ENCODE measurements around the gene CBR1. TPM values are rescaled to one million over a fixed set of nuclear protein-coding genes. Genes with fewer than 3 reads are reported as not detected.

The CBR1 gene
- total RNA-seq, 1 experiment from 2014 or later = 297 TPM

GRCh38 chr21:36039861-36040260, 30.0 kb upstream of the CBR1 start:
- no peak overlapping the region for H3K9ac ChIP-seq (ENCODE audit: low read length)
- DNase-seq (no peak), ATAC-seq (no peak)
- peaks cover 51% of the 10 kb centered on the region for H3K36me3 ChIP-seq (ENCODE audit: low read depth, low read length)
- ChIA-PET CTCF (no interaction called here), POLR2A (ENCODE audit: unreplicated experiment) (no interaction called here)
- no peaks in the 10 kb centered on the region for H3F3A ChIP-seq (ENCODE audit: low read length, unreplicated experiment)
- H4K20me1 ChIP-seq (ENCODE audit: low read length) = no peaks in the 10 kb centered on the region
- H3K27ac ChIP-seq (ENCODE audit: low read length) = no peak overlapping the region
- intact Hi-C loops (cut with micrococcal nuclease) = no loop called here
- no TSS peak for BruUV-seq (replicated peaks)
- no peaks in the 10 kb centered on the region for H3K9me3 ChIP-seq (ENCODE audit: low read length)
- H3K4me3 ChIP-seq (ENCODE audit: low read length) = no peak overlapping the region
- H3K4me1 ChIP-seq (ENCODE audit: insufficient read depth, low read length) = 0 out of 2 replicates have a peak, but pooled peaks cover 7% of the 10 kb centered on the region
- no peak overlapping the region for H3K4me2 ChIP-seq (ENCODE audit: low read length)
- H3K27me3 ChIP-seq (ENCODE audit: low read length) = no peaks in the 10 kb centered on the region
- H3K79me2 ChIP-seq (ENCODE audit: low read length) = no peaks in the 10 kb centered on the region
- TF ChIP-seq EZH2phosphoT487 (IDR thresholded peaks at IDR 0.05; ENCODE audit: borderline replicate concordance, low read length) = no peak
- no peak for TF ChIP-seq CTCF (conservative IDR thresholded peaks at IDR 0.05; ENCODE audit: low read depth, low read length)
- no peak for TF ChIP-seq EZH2 (IDR thresholded peaks at IDR 0.05; ENCODE audit: low read length, unreplicated experiment)
- H3K9me2 ChIP-seq (replicated peaks; ENCODE audit: low read length) = no peaks in the 10 kb centered on the region
- no peak overlapping the region for H2AFZ ChIP-seq (ENCODE audit: low read length)

GRCh38 chr21:36040389-36040788, 29.4 kb upstream of the CBR1 start:
- no peaks in the 10 kb centered on the region for H4K20me1 ChIP-seq (ENCODE audit: low read length)
- CTCF ChIA-PET = no interaction called here
- H3K4me2 ChIP-seq (ENCODE audit: low read length) = no peak overlapping the region
- H3K4me3 ChIP-seq (ENCODE audit: low read length) = no peak overlapping the region
- POLR2A ChIA-PET (ENCODE audit: unreplicated experiment) = no interaction called here
- DNase-seq = no peak
- no peaks in the 10 kb centered on the region for H3F3A ChIP-seq (ENCODE audit: low read length, unreplicated experiment)
- no peaks in the 10 kb centered on the region for H3K9me2 ChIP-seq (replicated peaks; ENCODE audit: low read length)
- H3K79me2 ChIP-seq (ENCODE audit: low read length) = no peaks in the 10 kb centered on the region
- no peak overlapping the region for H3K27ac ChIP-seq (ENCODE audit: low read length)
- no peaks in the 10 kb centered on the region for H3K27me3 ChIP-seq (ENCODE audit: low read length)
- H2AFZ ChIP-seq (ENCODE audit: low read length) = no peak overlapping the region
- H3K9me3 ChIP-seq (ENCODE audit: low read length) = no peaks in the 10 kb centered on the region
- no peak overlapping the region for H3K9ac ChIP-seq (ENCODE audit: low read length)
- peaks cover 52% of the 10 kb centered on the region for H3K36me3 ChIP-seq (ENCODE audit: low read depth, low read length)
- BruUV-seq (replicated peaks) = no TSS peak
- no peak for ATAC-seq
- no peak for TF ChIP-seq CTCF (conservative IDR thresholded peaks at IDR 0.05; ENCODE audit: low read depth, low read length)
- TF ChIP-seq EZH2phosphoT487 (IDR thresholded peaks at IDR 0.05; ENCODE audit: borderline replicate concordance, low read length) = no peak
- TF ChIP-seq EZH2 (IDR thresholded peaks at IDR 0.05; ENCODE audit: low read length, unreplicated experiment) = no peak
- H3K4me1 ChIP-seq (ENCODE audit: insufficient read depth, low read length) = 0 out of 2 replicates have a peak, but pooled peaks cover 7% of the 10 kb centered on the region
- intact Hi-C loops (cut with micrococcal nuclease) = no loop called here

GRCh38 chr21:36041910-36042309, 27.9 kb upstream of the CBR1 start:
- H3K9me3 ChIP-seq (ENCODE audit: low read length) = no peaks in the 10 kb centered on the region
- POLR2A ChIA-PET (ENCODE audit: unreplicated experiment) = no interaction called here
- no peak overlapping the region for H3K27ac ChIP-seq (ENCODE audit: low read length)
- no peaks in the 10 kb centered on the region for H3K9me2 ChIP-seq (replicated peaks; ENCODE audit: low read length)
- H3K36me3 ChIP-seq (ENCODE audit: low read depth, low read length) = peaks cover 57% of the 10 kb centered on the region
- 0 out of 2 replicates have a peak, but pooled peaks cover 7% of the 10 kb centered on the region for H3K4me1 ChIP-seq (ENCODE audit: insufficient read depth, low read length)
- no peaks in the 10 kb centered on the region for H3K79me2 ChIP-seq (ENCODE audit: low read length)
- no peak overlapping the region for H3K4me2 ChIP-seq (ENCODE audit: low read length)
- DNase-seq (no peak), ATAC-seq (no peak)
- no peak overlapping the region for H2AFZ ChIP-seq (ENCODE audit: low read length)
- H3K27me3 ChIP-seq (ENCODE audit: low read length) = no peaks in the 10 kb centered on the region
- no peaks in the 10 kb centered on the region for H3F3A ChIP-seq (ENCODE audit: low read length, unreplicated experiment)
- intact Hi-C loops (cut with micrococcal nuclease) = no loop called here
- H3K4me3 ChIP-seq (ENCODE audit: low read length) = no peak overlapping the region
- BruUV-seq (replicated peaks) = no TSS peak
- CTCF ChIA-PET = no interaction called here
- no peaks in the 10 kb centered on the region for H4K20me1 ChIP-seq (ENCODE audit: low read length)
- TF ChIP-seq EZH2phosphoT487 (IDR thresholded peaks at IDR 0.05; ENCODE audit: borderline replicate concordance, low read length) = no peak
- no peak for TF ChIP-seq EZH2 (IDR thresholded peaks at IDR 0.05; ENCODE audit: low read length, unreplicated experiment)
- H3K9ac ChIP-seq (ENCODE audit: low read length) = no peak overlapping the region

Measured in PC-3 (cell line).